Endothelial cell of umbilical vein (primary cell): ENCODE data around the gene ZNF415.

Source experiments
- EZH2 ChIP-seq: IDR thresholded peaks from 2 replicates; pipeline ENCODE4 v1.6.1; 2012; ENCODE audit warnings: borderline replicate concordance, low read depth, mild to moderate bottlenecking, moderate library complexity, low read length, inconsistent platforms; ENCODE audit not compliant: severe bottlenecking
- FOS ChIP-seq: IDR thresholded peaks from 2 replicates; pipeline ENCODE4 v1.6.1; 2011; ENCODE audit warnings: mild to moderate bottlenecking, low read length, moderate library complexity, borderline replicate concordance; ENCODE audit not compliant: insufficient read depth
- GATA2 ChIP-seq: IDR thresholded peaks from 2 replicates; pipeline ENCODE4 v1.7.0; 2011; ENCODE audit warnings: low read depth, mild to moderate bottlenecking, moderate library complexity, mixed read lengths, low read length; ENCODE audit not compliant: insufficient read length, insufficient read depth
- JUN ChIP-seq: IDR thresholded peaks from 2 replicates; pipeline ENCODE4 v1.6.1; 2011; ENCODE audit warnings: borderline replicate concordance, low read depth; ENCODE audit not compliant: insufficient read length, insufficient read depth
- POLR2A ChIP-seq: IDR thresholded peaks from 2 replicates; pipeline ENCODE4 v1.6.1; 2012; ENCODE audit warnings: low read depth, mild to moderate bottlenecking, control low read depth, low read length
- POLR2AphosphoS5 ChIP-seq: IDR thresholded peaks from 2 replicates; pipeline ENCODE4 v1.6.1; 2012; ENCODE audit warnings: low read depth, mild to moderate bottlenecking, control low read depth, low read length, moderate library complexity; ENCODE audit not compliant: insufficient read depth
- TF ChIP-seq, protein P1 (sequence below), 2 donors: IDR thresholded peaks; 1 replicate in 1 of 2; 2 replicates in 1 of 2; pipeline ENCODE4 v1.5.1; 2011; ENCODE audit warnings: low read length in 2 of 2, mild to moderate bottlenecking in 2 of 2, moderate library complexity in 2 of 2, control low read depth in 1 of 2, inconsistent platforms in 1 of 2, low read depth in 1 of 2; ENCODE audit not compliant: insufficient read depth in 1 of 2; ENCODE audit errors: extremely low read depth in 1 of 2
- TF ChIP-seq, protein P2 (sequence below): IDR thresholded peaks from 2 replicates; pipeline ENCODE4 v1.6.1; 2011; ENCODE audit not compliant: insufficient read depth, insufficient read length

- TF ChIP-seq, protein P1, sequence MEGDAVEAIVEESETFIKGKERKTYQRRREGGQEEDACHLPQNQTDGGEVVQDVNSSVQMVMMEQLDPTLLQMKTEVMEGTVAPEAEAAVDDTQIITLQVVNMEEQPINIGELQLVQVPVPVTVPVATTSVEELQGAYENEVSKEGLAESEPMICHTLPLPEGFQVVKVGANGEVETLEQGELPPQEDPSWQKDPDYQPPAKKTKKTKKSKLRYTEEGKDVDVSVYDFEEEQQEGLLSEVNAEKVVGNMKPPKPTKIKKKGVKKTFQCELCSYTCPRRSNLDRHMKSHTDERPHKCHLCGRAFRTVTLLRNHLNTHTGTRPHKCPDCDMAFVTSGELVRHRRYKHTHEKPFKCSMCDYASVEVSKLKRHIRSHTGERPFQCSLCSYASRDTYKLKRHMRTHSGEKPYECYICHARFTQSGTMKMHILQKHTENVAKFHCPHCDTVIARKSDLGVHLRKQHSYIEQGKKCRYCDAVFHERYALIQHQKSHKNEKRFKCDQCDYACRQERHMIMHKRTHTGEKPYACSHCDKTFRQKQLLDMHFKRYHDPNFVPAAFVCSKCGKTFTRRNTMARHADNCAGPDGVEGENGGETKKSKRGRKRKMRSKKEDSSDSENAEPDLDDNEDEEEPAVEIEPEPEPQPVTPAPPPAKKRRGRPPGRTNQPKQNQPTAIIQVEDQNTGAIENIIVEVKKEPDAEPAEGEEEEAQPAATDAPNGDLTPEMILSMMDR (IDR thresholded peaks at IDR 0.05; ENCODE audit: extremely low read depth in 1 of 2, insufficient read depth in 1 of 2, low read depth in 1 of 2, low read length in 2 of 2): no peak
- TF ChIP-seq, protein P2, sequence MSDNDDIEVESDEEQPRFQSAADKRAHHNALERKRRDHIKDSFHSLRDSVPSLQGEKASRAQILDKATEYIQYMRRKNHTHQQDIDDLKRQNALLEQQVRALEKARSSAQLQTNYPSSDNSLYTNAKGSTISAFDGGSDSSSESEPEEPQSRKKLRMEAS: no peak
- TF ChIP-seq JUN (no peak), EZH2 (no peak), POLR2A (no peak), POLR2AphosphoS5 (no peak), FOS (no peak), GATA2 (no peak)
Measured at GRCh38 chr19:53147645-53148044, 14.9 kb upstream of the ZNF415 start.
